Cardiac muscle cell (in vitro differentiated cells and primary cell): ENCODE data around the gene NPDC1. TPM values are rescaled to one million over a fixed set of nuclear protein-coding genes. Genes with fewer than 3 reads are reported as not detected.

Source experiments
- DNase-seq, 2 donors: peaks; one replicate each; pipeline versions ENCODE4 v3.0.0 to v3.0.0-alpha.2; 2010 to 2017; ENCODE audit warnings: low read depth in 1 of 2, low spot score in 1 of 2
- H3K27ac ChIP-seq: fragments of 200-600 bp; sonication (generic); 2 replicates; pipeline ENCODE4 v1.5.1; 2016
- H3K27me3 ChIP-seq: fragments of 200-600 bp; sonication (generic); 2 replicates; pipeline ENCODE4 v1.6.0; 2016; ENCODE audit warnings: control low read depth
- H3K36me3 ChIP-seq: fragments of 200-600 bp; sonication (generic); 2 replicates; pipeline ENCODE4 v1.5.1; 2016; ENCODE audit warnings: control low read depth
- H3K4me1 ChIP-seq: fragments of 200-600 bp; sonication (generic); 2 replicates; pipeline ENCODE4 v1.8.1; 2017; ENCODE audit warnings: low read depth, mild to moderate bottlenecking, mixed run types
- H3K4me3 ChIP-seq: fragments of 200-600 bp; sonication (generic); 2 replicates; pipeline ENCODE4 v1.5.1; 2016; ENCODE audit warnings: mild to moderate bottlenecking
- H3K9me3 ChIP-seq: fragments of 200-600 bp; sonication (generic); 2 replicates; pipeline ENCODE4 v1.5.1; 2017; ENCODE audit warnings: low read depth, mild to moderate bottlenecking, control low read depth
- CTCF ChIP-seq: IDR thresholded peaks from 2 replicates; pipeline ENCODE4 v1.5.1; 2012; ENCODE audit warnings: low read depth, mild to moderate bottlenecking, low read length
- polyA plus RNA-seq: library from polyadenylated mRNA; unstranded; fragments of >200 nt; fragmentation: Nextera tagmentation; extraction: Ambion mirVana; gene quantifications from 2 replicates; pipeline ENCODE4 v1.2.1, GENCODE V29; 2016
- total RNA-seq: library from RNA; depleted of rRNA; stranded (reverse); fragments of >200 nt; gene quantifications from 2 replicates; pipeline ENCODE4 v1.2.3, GENCODE V29; 2016

NPDC1 gene
- total and polyA plus RNA-seq, 2 experiments from 2014 or later = 65.1 to 94.9 TPM

GRCh38 chr9:137026384-137026783 lies 19.6 kb downstream of the NPDC1 start:
- Histone ChIP-seq H3K4me3 (no peak overlapping the region), H3K9me3 (no peaks in the 10 kb centered on the region), H3K4me1 (peaks cover 5% of the 10 kb centered on the region), H3K27ac (no peak overlapping the region), H3K36me3 (no peaks in the 10 kb centered on the region), H3K27me3 (no peaks in the 10 kb centered on the region)
- no peak for TF ChIP-seq CTCF
- no peak for DNase-seq

- TF ChIP-seq CTCF = no peak
- Histone ChIP-seq H3K9me3 (no peaks in the 10 kb centered on the region), H3K27me3 (no peaks in the 10 kb centered on the region), H3K36me3 (no peaks in the 10 kb centered on the region), H3K4me3 (no peak overlapping the region), H3K27ac (no peak overlapping the region), H3K4me1 (peaks cover 5% of the 10 kb centered on the region)
- DNase-seq = no peak
These were observed 20.4 kb downstream of the NPDC1 start for GRCh38 chr9:137025517-137025966.

DNA sequence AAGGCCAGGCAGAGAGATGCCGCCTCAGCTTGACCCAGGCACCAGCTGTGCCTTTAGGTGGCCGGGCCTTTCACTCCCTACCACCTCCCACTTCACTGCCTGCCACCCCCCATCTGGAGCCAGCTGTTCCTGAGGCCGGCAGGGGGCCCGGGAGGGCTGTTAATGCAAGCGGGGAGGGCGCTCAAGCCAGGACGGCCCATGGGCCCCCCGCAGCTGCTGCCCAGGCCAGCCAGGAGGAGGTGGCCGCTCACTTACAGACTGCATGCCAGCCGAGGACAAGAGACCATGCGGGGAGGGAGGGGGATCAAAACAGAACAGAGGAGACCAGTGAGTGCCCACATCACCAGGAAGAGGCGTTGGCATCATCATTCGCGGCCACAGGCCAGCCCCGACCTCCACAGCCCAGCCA lies 22.4 kb downstream of the NPDC1 start:
- H3K27ac ChIP-seq = no peak overlapping the region
- no peak for TF ChIP-seq CTCF
- H3K4me1 ChIP-seq = peaks cover 5% of the 10 kb centered on the region

DNA sequence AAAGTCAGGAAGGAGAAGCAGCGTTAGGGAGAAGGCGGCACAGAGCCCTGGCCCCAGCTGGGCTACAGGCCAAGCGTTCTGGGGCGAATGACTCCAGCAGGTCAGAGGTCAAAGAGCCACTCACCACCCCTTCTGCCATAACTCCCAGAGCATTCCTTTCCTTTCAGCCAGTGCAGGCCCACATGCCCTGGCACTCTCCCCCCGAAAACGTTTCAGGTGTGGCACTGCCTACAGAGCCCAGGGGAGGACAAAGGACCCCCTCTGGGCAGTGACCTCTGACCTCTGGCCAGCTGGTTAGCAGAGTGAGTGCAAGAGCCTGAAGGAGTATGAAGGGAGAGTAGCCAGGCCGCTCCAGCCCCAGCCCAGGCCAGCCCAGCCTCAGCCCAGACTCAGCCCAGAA lies 22.8 kb downstream of the NPDC1 start:
- no peak for DNase-seq
- H3K36me3 ChIP-seq = no peaks in the 10 kb centered on the region

More for the DNA sequence above, 22.4 kb downstream of the NPDC1 start:
- Histone ChIP-seq H3K27me3 (no peaks in the 10 kb centered on the region), H3K36me3 (no peaks in the 10 kb centered on the region), H3K4me3 (no peak overlapping the region), H3K9me3 (no peaks in the 10 kb centered on the region)
- no peak for DNase-seq

DNA sequence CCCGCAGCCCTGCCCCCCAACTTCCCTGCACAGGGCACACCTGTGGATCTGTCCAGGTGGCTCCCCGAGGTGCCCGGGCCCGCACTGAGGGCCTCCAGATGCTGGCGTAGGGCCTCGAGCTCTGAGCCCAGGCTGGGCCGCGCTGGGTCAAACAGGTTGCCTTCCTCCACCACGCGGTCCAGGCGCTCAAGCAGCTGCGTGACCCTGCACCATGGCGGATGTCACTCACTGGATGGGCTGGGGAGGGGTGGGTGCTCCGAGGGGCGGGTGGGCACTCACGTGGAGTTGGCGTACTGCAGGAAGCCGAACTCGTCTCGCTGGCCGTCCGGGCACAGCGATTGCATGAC lies 23.3 kb downstream of the NPDC1 start:
- H3K36me3 ChIP-seq = no peaks in the 10 kb centered on the region
- H3K27ac ChIP-seq = no peak overlapping the region
- no peak for DNase-seq
- TF ChIP-seq CTCF = no peak
- no peaks in the 10 kb centered on the region for H3K27me3 ChIP-seq
- no peaks in the 10 kb centered on the region for H3K9me3 ChIP-seq
- H3K4me3 ChIP-seq = no peak overlapping the region
- H3K4me1 ChIP-seq = peaks cover 5% of the 10 kb centered on the region

More for the DNA sequence above, 22.8 kb downstream of the NPDC1 start:
- Histone ChIP-seq H3K4me1 (peaks cover 5% of the 10 kb centered on the region), H3K9me3 (no peaks in the 10 kb centered on the region), H3K4me3 (no peak overlapping the region), H3K27ac (no peak overlapping the region), H3K27me3 (no peaks in the 10 kb centered on the region)
- TF ChIP-seq CTCF = no peak
